WTC11 (cell line): ENCODE measurements around the gene NLGN1. TPM values are rescaled to one million over a fixed set of nuclear protein-coding genes. Genes with fewer than 3 reads are reported as not detected.

Source experiments
- ATAC-seq: fragments of 200-7000 bp; cut with Tn5 transposase; 2 replicates; pipeline ENCODE4 v1.10.0; 2021; ENCODE audit warnings: mild to moderate bottlenecking, moderate library complexity
- CTCF ChIA-PET: fragments of 300-600 bp; sonication (Branson Sonifier 250); formaldehyde crosslinking; loops from one replicate; lab custom pipeline; 2021; ENCODE audit warnings: antibody characterized with exemption; lab: Charles Lee
- POLR2A ChIA-PET: fragments of 350-600 bp; sonication (Branson Sonifier 250); formaldehyde crosslinking; loops from one replicate; lab custom pipeline; 2021; ENCODE audit warnings: antibody characterized with exemption; lab: Charles Lee
- DNase-seq: peaks from one replicate; pipeline ENCODE4 v3.0.0; 2021; ENCODE audit warnings: low spot score
- H3K27ac Mint-ChIP-seq: 2 replicates; pipeline ENCODE4 v1.8.0; 2021; ENCODE audit warnings: mixed read lengths
- H3K27me3 Mint-ChIP-seq: 2 replicates; pipeline ENCODE4 v1.8.0; 2021; ENCODE audit warnings: low read depth, mild to moderate bottlenecking, moderate library complexity, mixed read lengths
- H3K36me3 Mint-ChIP-seq: 2 replicates; pipeline ENCODE4 v1.8.0; 2021; ENCODE audit warnings: mixed read lengths
- H3K4me1 Mint-ChIP-seq: 2 replicates; pipeline ENCODE4 v1.8.0; 2022; ENCODE audit warnings: mixed read lengths
- H3K4me3 Mint-ChIP-seq: 2 replicates; pipeline ENCODE4 v1.8.0; 2021; ENCODE audit warnings: mild to moderate bottlenecking, moderate library complexity, mixed read lengths
- H3K9me3 Mint-ChIP-seq: 2 replicates; pipeline ENCODE4 v1.8.0; 2021; ENCODE audit warnings: mixed read lengths
- CBFB ChIP-seq: sonication (generic); formaldehyde crosslinking; IDR thresholded peaks from 2 replicates; pipeline ENCODE4 v1.8.1; 2022; ENCODE audit warnings: mild to moderate bottlenecking, low read depth, missing genetic modification reagents
- CDX4 ChIP-seq: fragments of 250-450 bp; sonication (Bioruptor Pico); IDR thresholded peaks from 2 replicates; pipeline ENCODE4 v1.9.0; 2021; ENCODE audit warnings: moderate library complexity, mild to moderate bottlenecking, inconsistent platforms, borderline replicate concordance
- IRF1 ChIP-seq: sonication (generic); formaldehyde crosslinking; IDR thresholded peaks from 2 replicates; pipeline ENCODE4 v1.8.0; 2023; ENCODE audit warnings: missing genetic modification reagents
- IRF2 ChIP-seq: sonication (generic); formaldehyde crosslinking; IDR thresholded peaks from 2 replicates; pipeline ENCODE4 v1.8.0; 2022; ENCODE audit warnings: low read depth, missing genetic modification reagents, borderline replicate concordance
- JAZF1 ChIP-seq: fragments of 250-450 bp; sonication (Bioruptor Pico); IDR thresholded peaks from 2 replicates; pipeline ENCODE4 v1.9.0; 2021; ENCODE audit warnings: moderate library complexity, mild to moderate bottlenecking, inconsistent platforms
- MXD4 ChIP-seq: fragments of 250-450 bp; sonication (Bioruptor Pico); IDR thresholded peaks from 2 replicates; pipeline ENCODE4 v1.8.0; 2021; ENCODE audit warnings: mild to moderate bottlenecking, moderate library complexity, borderline replicate concordance
- NFE2L1 ChIP-seq: sonication (generic); formaldehyde crosslinking; IDR thresholded peaks from 2 replicates; pipeline ENCODE4 v1.8.1; 2023; ENCODE audit warnings: missing genetic modification reagents
- NFYB ChIP-seq: sonication (generic); formaldehyde crosslinking; conservative IDR thresholded peaks from 2 replicates; pipeline ENCODE4 v1.8.0; 2022; ENCODE audit warnings: low read depth, missing genetic modification reagents
- NR2C2 ChIP-seq: sonication (generic); formaldehyde crosslinking; IDR thresholded peaks from 2 replicates; pipeline ENCODE4 v1.8.0; 2022; ENCODE audit warnings: mild to moderate bottlenecking, missing genetic modification reagents
- NR3C1 ChIP-seq: sonication (generic); formaldehyde crosslinking; conservative IDR thresholded peaks from 2 replicates; pipeline ENCODE4 v1.8.1; 2023; ENCODE audit warnings: low read depth, mild to moderate bottlenecking, missing genetic modification reagents
- PREB ChIP-seq: sonication (generic); formaldehyde crosslinking; IDR thresholded peaks from 2 replicates; pipeline ENCODE4 v1.8.1; 2022; ENCODE audit warnings: mild to moderate bottlenecking, missing genetic modification reagents, moderate library complexity, borderline replicate concordance
- SMAD3 ChIP-seq: sonication (generic); formaldehyde crosslinking; IDR thresholded peaks from 2 replicates; pipeline ENCODE4 v1.8.0; 2022; ENCODE audit warnings: missing genetic modification reagents, mild to moderate bottlenecking, borderline replicate concordance
- USF2 ChIP-seq: sonication (generic); formaldehyde crosslinking; IDR thresholded peaks from 2 replicates; pipeline ENCODE4 v1.8.1; 2023; ENCODE audit warnings: mild to moderate bottlenecking, missing genetic modification reagents, moderate library complexity
- ZBTB21 ChIP-seq: sonication (generic); formaldehyde crosslinking; IDR thresholded peaks from 2 replicates; pipeline ENCODE4 v1.8.1; 2023; ENCODE audit warnings: mild to moderate bottlenecking, missing genetic modification reagents, borderline replicate concordance
- ZMAT4 ChIP-seq: fragments of 250-450 bp; sonication (Bioruptor Pico); IDR thresholded peaks from 2 replicates; pipeline ENCODE4 v1.9.0; 2021; ENCODE audit warnings: mild to moderate bottlenecking
- ZNF121 ChIP-seq: sonication (generic); formaldehyde crosslinking; IDR thresholded peaks from 2 replicates; pipeline ENCODE4 v1.8.0; 2023; ENCODE audit warnings: missing genetic modification reagents
- ZNF281 ChIP-seq: sonication (generic); formaldehyde crosslinking; IDR thresholded peaks from 2 replicates; pipeline ENCODE4 v1.8.0; 2023; ENCODE audit warnings: mild to moderate bottlenecking, missing genetic modification reagents
- ZNF396 ChIP-seq: fragments of 250-450 bp; sonication (Bioruptor Pico); IDR thresholded peaks from 2 replicates; pipeline ENCODE4 v1.8.0; 2021; ENCODE audit warnings: mild to moderate bottlenecking, moderate library complexity, borderline replicate concordance
- ZNF425 ChIP-seq: fragments of 250-450 bp; sonication (Bioruptor Pico); conservative IDR thresholded peaks from 2 replicates; pipeline ENCODE4 v1.9.0; 2021; ENCODE audit warnings: mild to moderate bottlenecking
- total RNA-seq: library from RNA; stranded (reverse); gene quantifications from 3 replicates; pipeline ENCODE4 v1.2.3, GENCODE V29; 2021
- TF ChIP-seq, protein P1 (sequence below): sonication (generic); formaldehyde crosslinking; conservative IDR thresholded peaks from 2 replicates; pipeline ENCODE4 v1.8.1; 2022; ENCODE audit warnings: mild to moderate bottlenecking, missing genetic modification reagents
- TF ChIP-seq, protein P2 (sequence below): sonication (generic); formaldehyde crosslinking; IDR thresholded peaks from 2 replicates; pipeline ENCODE4 v1.8.0; 2022; ENCODE audit warnings: mild to moderate bottlenecking, missing genetic modification reagents

The NLGN1 gene
- total RNA-seq, 1 experiment from 2014 or later, result 12.4 TPM

DNA sequence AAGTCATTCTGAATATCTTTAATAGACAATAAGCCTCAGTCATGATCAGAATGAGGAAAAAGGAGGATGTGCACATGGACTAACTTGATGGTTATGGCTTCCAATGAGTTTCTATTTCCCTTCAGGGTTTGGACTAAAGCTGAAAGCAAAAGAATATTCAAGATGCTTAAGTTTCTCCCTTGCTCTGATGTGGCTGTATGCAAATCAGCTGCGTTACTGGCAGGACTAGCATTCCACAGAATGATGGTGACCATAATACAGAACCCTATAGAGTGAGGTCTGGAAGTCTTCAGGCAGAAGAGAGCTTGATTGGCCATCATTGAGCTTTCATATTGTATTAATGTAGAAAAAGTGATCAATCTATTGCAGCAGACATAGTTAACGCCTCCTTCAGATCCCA lies 466.0 kb downstream of the NLGN1 start:
- Mint-ChIP-seq H3K4me3 (no peak overlapping the region), H3K27me3 (no peaks in the 10 kb centered on the region), H3K36me3 (no peaks in the 10 kb centered on the region), H3K27ac (peak overlapping the region; percentile 43; the same call in 1 of the 2 replicates), H3K4me1 (peaks cover 38% of the 10 kb centered on the region), H3K9me3 (no peaks in the 10 kb centered on the region)
- TF ChIP-seq IRF2 (CRISPR knock-in tag) (no peak), MXD4 (CRISPR knock-in tag) (no peak), NFE2L1 (CRISPR knock-in tag) (no peak), ZNF425 (no peak), USF2 (CRISPR knock-in tag) (no peak), ZNF121 (no peak), CDX4 (CRISPR knock-in tag) (no peak), ZNF281 (CRISPR knock-in tag) (no peak), ZNF396 (CRISPR knock-in tag) (no peak), NR3C1 (CRISPR knock-in tag) (no peak), NFYB (no peak), ZMAT4 (CRISPR knock-in tag) (no peak)
- TF ChIP-seq, protein P1, sequence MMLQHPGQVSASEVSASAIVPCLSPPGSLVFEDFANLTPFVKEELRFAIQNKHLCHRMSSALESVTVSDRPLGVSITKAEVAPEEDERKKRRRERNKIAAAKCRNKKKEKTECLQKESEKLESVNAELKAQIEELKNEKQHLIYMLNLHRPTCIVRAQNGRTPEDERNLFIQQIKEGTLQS (CRISPR knock-in tag), result no peak
- no peak for ATAC-seq
- POLR2A ChIA-PET, result no interaction called here
- no peak for DNase-seq
- CTCF ChIA-PET, result no interaction called here

DNA sequence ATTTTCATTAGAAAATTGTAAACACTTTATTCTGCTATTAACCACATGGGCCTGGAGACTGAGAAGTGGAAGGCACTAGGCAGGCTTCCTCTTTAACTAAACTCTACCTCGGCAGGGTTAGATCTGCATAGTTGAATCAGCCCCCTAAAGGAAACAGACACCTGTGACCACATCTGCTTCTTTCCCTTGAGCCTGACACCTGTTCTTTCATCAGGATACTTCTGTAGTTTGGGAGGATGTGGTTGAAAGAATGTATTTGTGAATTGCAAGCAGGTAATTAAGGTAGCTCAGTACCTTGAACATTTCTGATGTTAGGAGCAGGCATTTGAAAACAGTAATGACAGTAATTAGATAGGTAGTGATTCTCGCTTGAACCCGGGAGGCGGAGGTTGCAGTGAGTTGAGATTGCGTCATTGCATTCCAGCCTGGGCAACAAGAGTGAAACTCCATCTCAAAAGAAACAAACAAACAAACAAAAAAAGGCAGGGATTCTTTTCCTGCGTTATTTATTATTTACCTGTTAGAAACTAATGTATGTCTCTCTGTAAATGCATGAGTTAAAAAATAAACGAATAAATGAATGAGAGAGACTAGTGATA lies 468.5 kb downstream of the NLGN1 start:
- CTCF ChIA-PET, result no interaction called here

DNA sequence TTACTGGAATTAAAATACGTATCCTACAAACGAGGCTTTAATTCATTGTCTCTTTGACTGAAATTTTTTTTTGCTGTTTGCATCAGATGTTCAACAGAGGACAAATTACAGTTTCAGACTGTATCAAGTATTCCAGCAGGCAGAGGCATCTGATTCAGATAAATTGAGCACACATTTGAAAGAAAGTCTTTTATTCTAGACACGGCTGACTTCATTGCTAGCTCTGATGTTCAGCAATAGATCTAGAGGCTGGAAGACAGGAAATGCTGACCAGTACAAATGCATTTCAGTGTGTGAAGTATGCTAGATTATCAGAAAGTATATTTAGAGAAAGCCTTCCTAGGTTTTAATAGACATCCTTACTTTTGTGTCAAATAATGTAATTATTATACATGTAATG lies 472.2 kb downstream of the NLGN1 start:
- H3K27ac Mint-ChIP-seq, result 0 out of 2 replicates have a peak overlapping the region, but pooled peaks have one; percentile 51
- TF ChIP-seq, protein P2, sequence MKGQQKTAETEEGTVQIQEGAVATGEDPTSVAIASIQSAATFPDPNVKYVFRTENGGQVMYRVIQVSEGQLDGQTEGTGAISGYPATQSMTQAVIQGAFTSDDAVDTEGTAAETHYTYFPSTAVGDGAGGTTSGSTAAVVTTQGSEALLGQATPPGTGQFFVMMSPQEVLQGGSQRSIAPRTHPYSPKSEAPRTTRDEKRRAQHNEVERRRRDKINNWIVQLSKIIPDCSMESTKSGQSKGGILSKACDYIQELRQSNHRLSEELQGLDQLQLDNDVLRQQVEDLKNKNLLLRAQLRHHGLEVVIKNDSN (CRISPR knock-in tag), result no peak
- no peak for TF ChIP-seq PREB (CRISPR knock-in tag)
- TF ChIP-seq IRF1 (CRISPR knock-in tag), result no peak
- TF ChIP-seq JAZF1 (CRISPR knock-in tag), result no peak

More for the DNA sequence above, 468.5 kb downstream of the NLGN1 start:
- H3K9me3 Mint-ChIP-seq, result no peaks in the 10 kb centered on the region
- no peaks in the 10 kb centered on the region for H3K36me3 Mint-ChIP-seq
- H3K4me1 Mint-ChIP-seq, result peaks cover 36% of the 10 kb centered on the region
- H3K4me3 Mint-ChIP-seq, result peak overlapping the region; percentile 30
- POLR2A ChIA-PET, result no interaction called here
- DNase-seq, result peak; percentile 58
- H3K27me3 Mint-ChIP-seq, result no peaks in the 10 kb centered on the region
- H3K27ac Mint-ChIP-seq, result peak overlapping the region; percentile 94
- peak; percentile 98 for ATAC-seq
- TF ChIP-seq ZBTB21 (peak; percentile 28; the same call in 1 of the 2 replicates), NR2C2 (CRISPR knock-in tag) (no peak), CBFB (CRISPR knock-in tag) (no peak), SMAD3 (CRISPR knock-in tag) (no peak)

More for the DNA sequence above, 472.2 kb downstream of the NLGN1 start:
- POLR2A ChIA-PET, result no interaction called here
- CTCF ChIA-PET, result no interaction called here
- no peaks in the 10 kb centered on the region for H3K27me3 Mint-ChIP-seq
- peaks cover 29% of the 10 kb centered on the region for H3K4me1 Mint-ChIP-seq
- no peaks in the 10 kb centered on the region; the same call in 1 of the 2 replicates for H3K9me3 Mint-ChIP-seq
- no peaks in the 10 kb centered on the region for H3K36me3 Mint-ChIP-seq
- ATAC-seq (no peak), DNase-seq (no peak)
- no peak overlapping the region for H3K4me3 Mint-ChIP-seq
